Mesenchymal stem cell (in vitro differentiated cells and primary cell): ENCODE data around the gene GCLM. TPM values are rescaled to one million over a fixed set of nuclear protein-coding genes. Genes with fewer than 3 reads are reported as not detected.

Experiments used
- DNase-seq: peaks from one replicate; pipeline ENCODE4 v3.0.0-alpha.2; 2013
- H2AFZ ChIP-seq: one replicate; pipeline ENCODE4 v1.6.1; 2013; ENCODE audit warnings: low read depth, mild to moderate bottlenecking, control low read depth, inconsistent platforms, low read length, moderate library complexity
- H2AK5ac ChIP-seq: 2 replicates; pipeline ENCODE4 v1.6.1; 2013; ENCODE audit warnings: low read length, moderate library complexity, mild to moderate bottlenecking, inconsistent platforms; ENCODE audit not compliant: severe bottlenecking
- H2BK120ac ChIP-seq: one replicate; pipeline ENCODE4 v1.6.1; 2013; ENCODE audit warnings: low read depth, mild to moderate bottlenecking, inconsistent platforms, low read length, moderate library complexity
- H2BK12ac ChIP-seq, 2 experiments: one replicate each; pipeline ENCODE4 v1.6.1; 2013; ENCODE audit warnings: inconsistent platforms in 2 of 2, low read length in 2 of 2, mild to moderate bottlenecking in 2 of 2, moderate library complexity in 2 of 2, control low read depth in 1 of 2
- H2BK15ac ChIP-seq: one replicate; pipeline ENCODE4 v1.6.1; 2013; ENCODE audit warnings: mild to moderate bottlenecking, low read depth, inconsistent platforms; ENCODE audit not compliant: poor library complexity, severe bottlenecking
- H2BK5ac ChIP-seq: 2 replicates; pipeline ENCODE4 v1.6.1; 2013; ENCODE audit warnings: low read depth, mild to moderate bottlenecking, low read length, control low read depth, inconsistent platforms; ENCODE audit not compliant: poor library complexity, severe bottlenecking
- H3K14ac ChIP-seq, 2 experiments: one replicate each; pipeline ENCODE4 v1.6.1; 2013; ENCODE audit warnings: inconsistent platforms in 2 of 2, low read length in 2 of 2, control low read depth in 1 of 2, mild to moderate bottlenecking in 1 of 2, moderate library complexity in 1 of 2
- H3K18ac ChIP-seq, 2 experiments: one replicate each; pipeline ENCODE4 v1.6.1; 2013; ENCODE audit warnings: inconsistent platforms in 2 of 2, low read length in 2 of 2, control low read depth in 1 of 2, low read depth in 1 of 2, mild to moderate bottlenecking in 1 of 2
- H3K23ac ChIP-seq, 2 experiments: one replicate each; pipeline ENCODE4 v1.6.1; 2013; ENCODE audit warnings: inconsistent platforms in 2 of 2, low read length in 2 of 2, mild to moderate bottlenecking in 2 of 2, moderate library complexity in 2 of 2, control low read depth in 1 of 2
- H3K27ac ChIP-seq: 2 replicates; pipeline ENCODE4 v1.5.1; 2013; ENCODE audit warnings: mild to moderate bottlenecking, moderate library complexity, low read length, control low read depth, inconsistent platforms; ENCODE audit not compliant: poor library complexity, severe bottlenecking
- H3K27me3 ChIP-seq, 2 experiments: 2 replicates each; pipeline versions ENCODE4 v1.6.1 to v1.7.0; 2013; ENCODE audit warnings: low read length in 2 of 2, mild to moderate bottlenecking in 2 of 2, moderate library complexity in 2 of 2, control low read depth in 1 of 2, inconsistent platforms in 1 of 2; ENCODE audit not compliant: control insufficient read depth in 1 of 2, insufficient read depth in 1 of 2
- H3K36me3 ChIP-seq, 2 experiments: 2 replicates each; pipeline versions ENCODE4 v1.6.1 to v1.7.0; 2013; ENCODE audit warnings: low read length in 2 of 2, control low read depth in 1 of 2, inconsistent platforms in 1 of 2, low read depth in 1 of 2, mild to moderate bottlenecking in 1 of 2; ENCODE audit not compliant: insufficient read depth in 2 of 2, control insufficient read depth in 1 of 2
- H3K4ac ChIP-seq, 2 experiments: one replicate each; pipeline ENCODE4 v1.6.1; 2013; ENCODE audit warnings: inconsistent platforms in 2 of 2, low read length in 2 of 2, mild to moderate bottlenecking in 2 of 2, moderate library complexity in 2 of 2, control low read depth in 1 of 2, low read depth in 1 of 2
- H3K4me1 ChIP-seq: 2 replicates; pipeline ENCODE4 v1.6.1; 2013; ENCODE audit warnings: low read depth, low read length, control low read depth; ENCODE audit not compliant: control insufficient read depth, insufficient read depth
- H3K4me2 ChIP-seq: 2 replicates; pipeline ENCODE4 v1.6.1; 2013; ENCODE audit warnings: low read length, mild to moderate bottlenecking, inconsistent platforms; ENCODE audit not compliant: poor library complexity, severe bottlenecking
- H3K4me3 ChIP-seq, 2 experiments: 2 replicates each; pipeline versions ENCODE4 v1.5.1 to v1.7.0; 2013; ENCODE audit warnings: low read length in 2 of 2, mild to moderate bottlenecking in 2 of 2, control low read depth in 1 of 2, low read depth in 1 of 2; ENCODE audit not compliant: insufficient read depth in 1 of 2
- H3K79me1 ChIP-seq: replicated peaks from 2 replicates; pipeline ENCODE4 v1.6.1; 2013; ENCODE audit warnings: mild to moderate bottlenecking, control low read depth, low read length, inconsistent platforms; ENCODE audit not compliant: poor library complexity, severe bottlenecking
- H3K9ac ChIP-seq: 2 replicates; pipeline ENCODE4 v1.7.0; 2013; ENCODE audit warnings: mild to moderate bottlenecking, low read length, moderate library complexity
- H3K9me3 ChIP-seq: 2 replicates; pipeline ENCODE4 v1.7.0; 2013; ENCODE audit warnings: mild to moderate bottlenecking, low read length; ENCODE audit not compliant: control insufficient read depth
- H4K8ac ChIP-seq: one replicate; pipeline ENCODE4 v1.6.1; 2013; ENCODE audit warnings: inconsistent platforms, mild to moderate bottlenecking, low read length, moderate library complexity
- H4K91ac ChIP-seq: one replicate; pipeline ENCODE4 v1.6.1; 2013; ENCODE audit warnings: mild to moderate bottlenecking, low read length, inconsistent platforms
- WGBS: methylation state at CpG from one replicate; pipeline ENCODE4 v1.1.7; 2013; ENCODE audit warnings: mixed read lengths; 5-methylcytosine and 5-hydroxymethylcytosine counted together
- polyA plus RNA-seq, 2 experiments: library from polyadenylated mRNA; stranded (reverse); fragments of 200-250 nt; gene quantifications; one replicate each; pipeline ENCODE4 v1.2.3, GENCODE V29; 2013

GCLM gene, protein sequence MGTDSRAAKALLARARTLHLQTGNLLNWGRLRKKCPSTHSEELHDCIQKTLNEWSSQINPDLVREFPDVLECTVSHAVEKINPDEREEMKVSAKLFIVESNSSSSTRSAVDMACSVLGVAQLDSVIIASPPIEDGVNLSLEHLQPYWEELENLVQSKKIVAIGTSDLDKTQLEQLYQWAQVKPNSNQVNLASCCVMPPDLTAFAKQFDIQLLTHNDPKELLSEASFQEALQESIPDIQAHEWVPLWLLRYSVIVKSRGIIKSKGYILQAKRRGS
- 10.0 TPM for polyA plus RNA-seq (2013, experiment 1 of 2)
- polyA plus RNA-seq (2013, experiment 2 of 2) = 10.3 TPM

DNA sequence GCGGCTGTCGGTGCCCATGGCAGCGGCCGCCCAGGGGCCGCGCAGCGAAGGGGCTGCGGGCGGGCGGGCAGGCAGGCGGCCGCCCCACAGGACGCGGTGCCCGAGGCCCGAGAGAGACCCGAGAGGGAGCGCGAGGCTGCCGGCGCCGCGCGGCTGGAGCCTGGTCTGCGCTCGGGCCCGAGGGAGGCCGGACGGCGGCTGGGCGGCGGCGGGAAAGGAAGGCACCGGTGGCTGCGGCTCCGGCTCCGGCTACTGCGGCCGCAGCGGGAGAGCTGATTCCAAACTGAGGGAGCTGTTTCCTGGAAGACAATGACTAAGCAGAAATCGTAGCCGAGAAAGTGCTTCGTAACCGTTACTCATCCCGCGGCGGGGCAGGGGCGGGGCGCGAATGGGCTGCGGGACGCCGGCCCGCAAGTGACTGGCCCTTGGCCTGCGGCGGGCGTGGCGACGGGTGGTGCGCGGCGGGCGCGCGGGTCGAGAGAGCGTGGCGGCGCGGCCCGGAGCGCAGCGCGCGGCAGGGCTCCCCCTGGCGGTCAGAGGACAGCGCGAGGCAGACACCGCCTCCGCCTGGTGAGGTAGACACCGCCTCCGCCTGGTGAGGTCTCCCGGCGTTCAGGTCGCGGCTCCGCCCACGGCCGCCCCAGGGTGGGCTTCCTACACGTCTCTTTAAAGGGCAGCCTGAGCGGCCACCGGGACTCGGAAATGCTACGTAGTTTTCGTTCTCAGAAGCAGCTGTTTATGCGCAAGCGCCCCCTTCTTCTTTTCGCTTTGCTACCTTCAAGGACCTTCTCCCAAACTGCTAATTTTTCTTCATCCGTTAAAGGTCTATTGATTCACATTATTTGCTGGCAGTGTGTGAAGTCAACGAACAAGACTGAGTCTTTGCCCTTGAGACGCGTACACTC, at the start of gene GCLM:
Gene GCLM, minus strand, starts transcription at position 285 of the 905 bp plus-strand sequence. Its CDS starts 267 bp downstream, at position 18.
- H3K4me2 ChIP-seq = peak within 1 kb of the TSS; percentile 86
- H3K79me1 ChIP-seq = peaks cover 7% of the 10 kb centered on the region
- H3K23ac ChIP-seq = peak within 1 kb of the TSS in 1 of 2 experiments; percentile 96
- WGBS = 1% methylated on average over 85 of the region's 102 CpGs
- H3K27ac ChIP-seq = peak within 1 kb of the TSS; percentile 78
- no peaks in the 10 kb centered on the region for H3K9me3 ChIP-seq
- no peak within 1 kb of the TSS for H2AK5ac ChIP-seq
- peak within 1 kb of the TSS; percentile 74 to 99 for H3K14ac ChIP-seq
- H2BK120ac ChIP-seq = peak within 1 kb of the TSS; percentile 95
- H3K4ac ChIP-seq = peak within 1 kb of the TSS; percentile 91 to 97
- DNase-seq = peak; percentile 94
- peak within 1 kb of the TSS in 1 of 2 experiments; percentile 42 for H2BK12ac ChIP-seq
- H4K8ac ChIP-seq = peak within 1 kb of the TSS; percentile 69
- H3K27me3 ChIP-seq = no peaks in the 10 kb centered on the region
- H4K91ac ChIP-seq = peak within 1 kb of the TSS; percentile 86
- H2BK15ac ChIP-seq = peak within 1 kb of the TSS; percentile 69
- peak within 1 kb of the TSS; percentile 71 to 91 for H3K18ac ChIP-seq
- H3K4me3 ChIP-seq = peak within 1 kb of the TSS; percentile 97 to 100
- peaks cover 3% of the 10 kb centered on the region for H3K4me1 ChIP-seq
- peak within 1 kb of the TSS; percentile 95 for H2AFZ ChIP-seq
- H2BK5ac ChIP-seq = peak within 1 kb of the TSS; percentile 31
- no peaks in the 10 kb centered on the region for H3K36me3 ChIP-seq
- H3K9ac ChIP-seq = peak within 1 kb of the TSS; percentile 95

DNA sequence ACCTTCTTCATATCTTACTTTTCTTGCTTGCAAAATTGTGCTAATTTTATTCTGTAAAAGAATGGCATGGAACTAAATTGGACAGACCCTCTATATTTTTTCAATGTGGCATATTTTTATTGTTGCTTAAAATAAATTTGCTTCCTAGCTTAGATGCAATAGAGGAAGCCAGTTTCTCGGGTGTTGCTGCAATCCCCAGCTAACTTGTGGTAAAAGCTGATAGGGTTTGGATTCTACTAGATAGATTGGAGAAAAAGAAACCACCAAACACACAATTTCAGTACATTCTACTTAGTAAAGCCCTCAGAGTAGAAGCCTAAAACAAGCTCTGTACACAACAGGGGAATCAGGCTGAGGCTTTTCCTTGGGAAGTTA, 49.5 kb upstream of the GCLM start:
- Histone ChIP-seq H3K36me3 (no peaks in the 10 kb centered on the region), H3K79me1 (no peaks in the 10 kb centered on the region), H2BK5ac (no peak overlapping the region), H3K27me3 (no peaks in the 10 kb centered on the region), H4K91ac (no peak overlapping the region), H2BK15ac (no peak overlapping the region), H3K18ac (no peak overlapping the region), H3K4me2 (no peak overlapping the region), H2AFZ (no peak overlapping the region), H3K4ac (no peak overlapping the region), H3K14ac (no peak overlapping the region), H2AK5ac (no peak overlapping the region), H3K4me1 (peaks cover 2% of the 10 kb centered on the region), H2BK12ac (no peak overlapping the region), H3K9me3 (peaks cover 35% of the 10 kb centered on the region), H2BK120ac (no peak overlapping the region), H3K9ac (no peak overlapping the region), H3K27ac (no peak overlapping the region), H4K8ac (no peak overlapping the region), H3K23ac (no peak overlapping the region), H3K4me3 (no peak overlapping the region)
- no peak for DNase-seq
- WGBS = no CpG with 5 or more reads among the region's 1 CpG

DNA sequence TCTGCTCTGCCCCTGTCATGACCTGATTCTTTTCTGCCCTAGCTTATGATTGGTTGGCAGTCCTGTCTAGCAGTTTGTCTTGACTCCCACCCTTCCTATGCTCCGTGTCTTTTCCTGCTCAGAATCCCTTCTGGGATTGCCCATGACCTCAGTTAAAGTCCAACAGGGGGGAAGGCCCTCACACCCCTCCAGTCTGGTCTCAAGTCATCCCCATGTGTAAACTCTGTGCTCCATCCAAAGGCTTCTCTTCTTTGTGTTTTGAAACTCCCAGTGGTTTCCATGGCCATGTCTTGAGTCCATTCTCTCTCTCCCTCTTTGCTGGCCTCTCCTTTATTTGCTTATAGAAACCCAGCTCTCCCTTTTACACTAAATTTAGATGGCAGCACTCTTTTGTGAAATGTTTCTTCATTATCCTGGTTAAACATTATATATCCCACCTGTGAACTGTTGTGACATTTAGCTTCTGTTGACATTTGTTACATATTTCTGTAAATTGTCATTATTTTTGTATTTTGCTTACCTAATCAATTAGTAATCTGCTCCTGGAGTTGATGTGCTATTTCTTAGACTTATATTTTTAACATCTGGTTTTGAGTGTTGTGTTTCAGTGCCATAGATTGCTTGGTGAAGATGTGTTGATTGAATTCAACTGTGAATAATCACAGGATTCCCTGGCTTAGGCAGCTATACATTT, 48.9 kb upstream of the GCLM start:
- Histone ChIP-seq H2BK5ac (no peak overlapping the region), H3K4me2 (no peak overlapping the region), H2BK15ac (no peak overlapping the region), H3K79me1 (no peaks in the 10 kb centered on the region), H3K36me3 (no peaks in the 10 kb centered on the region), H3K9me3 (peaks cover 36% of the 10 kb centered on the region), H2BK12ac (no peak overlapping the region), H3K14ac (no peak overlapping the region), H3K18ac (no peak overlapping the region), H4K91ac (no peak overlapping the region), H3K4me1 (peaks cover 1% of the 10 kb centered on the region), H4K8ac (no peak overlapping the region), H2BK120ac (no peak overlapping the region), H2AK5ac (no peak overlapping the region), H3K27me3 (no peaks in the 10 kb centered on the region), H3K27ac (no peak overlapping the region), H3K23ac (no peak overlapping the region), H2AFZ (peak overlapping the region; percentile 31), H3K4me3 (no peak overlapping the region), H3K4ac (no peak overlapping the region), H3K9ac (no peak overlapping the region)
- 75% methylated on average over 1 of the region's 1 CpG for WGBS
- DNase-seq = no peak
